ENCODE results near the gene C1D.
"Not testable (repeated sequence)": the region's sequence is repeated elsewhere in the genome, so short reads cannot be mapped to it uniquely, and the experiment has no call there.

Gene C1D

DNA sequence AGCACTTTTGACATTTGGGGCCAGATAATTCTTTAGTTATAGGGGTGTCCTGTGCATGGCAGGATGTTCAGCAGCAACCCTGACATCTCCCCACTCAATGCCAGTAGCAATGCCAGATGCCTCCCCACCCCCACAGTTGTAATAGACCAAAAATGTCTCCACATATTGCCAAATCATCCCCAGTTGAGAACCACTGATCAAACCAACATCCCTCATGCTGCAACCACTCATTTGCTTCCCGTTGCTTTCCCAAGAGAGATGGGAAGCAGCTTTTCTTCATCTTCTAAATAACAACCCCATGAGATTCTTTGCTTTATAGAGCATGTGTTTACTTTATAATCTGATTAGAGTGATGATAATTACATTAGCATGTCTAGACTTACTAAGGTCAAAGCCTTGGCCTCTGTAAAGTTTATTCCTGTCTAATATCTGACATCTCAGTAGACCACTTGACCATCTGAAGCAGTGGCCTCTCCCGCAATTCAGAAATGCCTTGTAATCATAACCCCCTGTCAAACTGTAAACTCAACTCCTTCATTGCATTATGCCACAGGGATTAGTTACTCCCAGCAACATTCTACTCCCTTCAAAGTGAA, 28.7 kb upstream of the C1D start:
- no peak for DNase-seq (ENCODE audit: extremely low spot score)
- ChIA-PET POLR2A (no interaction called here), CTCF (interaction anchor here (1.4 kb wide), 1 partner anchor 30 kb away, joined by 5 read pairs; no protein-coding TSS in a partner anchor)
- TF ChIP-seq, protein P1, sequence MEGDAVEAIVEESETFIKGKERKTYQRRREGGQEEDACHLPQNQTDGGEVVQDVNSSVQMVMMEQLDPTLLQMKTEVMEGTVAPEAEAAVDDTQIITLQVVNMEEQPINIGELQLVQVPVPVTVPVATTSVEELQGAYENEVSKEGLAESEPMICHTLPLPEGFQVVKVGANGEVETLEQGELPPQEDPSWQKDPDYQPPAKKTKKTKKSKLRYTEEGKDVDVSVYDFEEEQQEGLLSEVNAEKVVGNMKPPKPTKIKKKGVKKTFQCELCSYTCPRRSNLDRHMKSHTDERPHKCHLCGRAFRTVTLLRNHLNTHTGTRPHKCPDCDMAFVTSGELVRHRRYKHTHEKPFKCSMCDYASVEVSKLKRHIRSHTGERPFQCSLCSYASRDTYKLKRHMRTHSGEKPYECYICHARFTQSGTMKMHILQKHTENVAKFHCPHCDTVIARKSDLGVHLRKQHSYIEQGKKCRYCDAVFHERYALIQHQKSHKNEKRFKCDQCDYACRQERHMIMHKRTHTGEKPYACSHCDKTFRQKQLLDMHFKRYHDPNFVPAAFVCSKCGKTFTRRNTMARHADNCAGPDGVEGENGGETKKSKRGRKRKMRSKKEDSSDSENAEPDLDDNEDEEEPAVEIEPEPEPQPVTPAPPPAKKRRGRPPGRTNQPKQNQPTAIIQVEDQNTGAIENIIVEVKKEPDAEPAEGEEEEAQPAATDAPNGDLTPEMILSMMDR (IDR thresholded peaks at IDR 0.05; ENCODE audit: control extremely low read depth, extremely low read depth, low read depth, missing control alignments): no peak

GRCh38 chr2:68089961-68090360, 27.2 kb upstream of the C1D start:
- TF ChIP-seq, protein P1 (IDR thresholded peaks at IDR 0.05; ENCODE audit: control extremely low read depth, extremely low read depth, low read depth, missing control alignments): no peak
- no peak for DNase-seq (ENCODE audit: extremely low spot score)
- POLR2A ChIA-PET: no interaction called here
- CTCF ChIA-PET: interaction anchor here (1.1 to 1.4 kb wide), 4 partner anchors 16 to 67 kb away, joined by 3 to 5 read pairs (median 4); no protein-coding TSS in a partner anchor

GRCh38 chr2:68088940-68089339, 26.1 kb upstream of the C1D start:
- ChIA-PET CTCF (interaction anchor here (1.1 to 1.4 kb wide), 2 partner anchors 14 to 19 kb away, joined by 3 to 5 read pairs; no protein-coding TSS in a partner anchor), POLR2A (interaction anchor here (0.6 kb wide), 1 partner anchor 1270 kb away, joined by 11 read pairs; no protein-coding TSS in a partner anchor)
- TF ChIP-seq, protein P1 (IDR thresholded peaks at IDR 0.05; ENCODE audit: control extremely low read depth, extremely low read depth, low read depth, missing control alignments): no peak
- no peak for DNase-seq (ENCODE audit: extremely low spot score)

DNA sequence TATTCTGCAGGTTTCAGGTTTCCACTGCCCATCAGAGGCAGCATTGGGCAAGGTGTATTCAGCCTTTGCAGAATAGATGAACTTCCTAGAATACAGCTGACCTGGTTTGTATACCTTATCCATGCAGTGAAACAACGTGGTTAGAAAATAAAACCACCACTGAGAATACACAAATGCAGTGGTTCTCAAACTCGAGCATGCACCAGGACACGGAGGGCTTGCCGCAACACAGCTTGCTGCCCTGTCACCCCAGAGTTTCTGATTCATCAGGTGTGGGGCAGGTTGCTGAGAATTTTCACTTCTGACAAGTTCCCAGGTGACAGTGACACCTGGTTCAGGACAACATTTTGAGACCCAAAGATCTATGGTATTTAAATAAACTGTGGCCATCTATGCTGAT, 23.4 kb upstream of the C1D start:
- POLR2A ChIA-PET: no interaction called here
- TF ChIP-seq, protein P1 (IDR thresholded peaks at IDR 0.05; ENCODE audit: control extremely low read depth, extremely low read depth, low read depth, missing control alignments): no peak
- CTCF ChIA-PET: interaction anchor here (0.9 to 2.6 kb wide), 6 partner anchors 10 to 55 kb away, joined by 3 to 10 read pairs (median 4); no protein-coding TSS in a partner anchor
- no peak for DNase-seq (ENCODE audit: extremely low spot score)

DNA sequence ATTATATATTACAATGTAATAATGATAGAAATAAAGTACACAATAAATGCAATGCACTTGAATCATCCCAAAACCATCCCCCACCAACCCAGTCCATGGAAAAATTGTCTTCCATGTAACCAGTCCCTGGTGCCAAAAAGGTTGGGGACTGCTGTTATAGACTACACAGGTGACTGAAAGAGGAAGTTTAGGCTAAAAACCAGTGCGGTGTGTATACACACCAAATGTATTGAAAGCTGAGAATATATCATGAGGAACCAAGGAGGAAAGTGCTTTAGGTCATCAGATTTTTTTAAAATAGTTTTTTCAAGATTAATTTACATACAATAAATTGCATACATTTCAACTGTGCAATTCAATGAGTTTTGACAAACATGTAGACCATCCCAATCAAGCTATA, 20.5 kb upstream of the C1D start:
- TF ChIP-seq, protein P1 (IDR thresholded peaks at IDR 0.05; ENCODE audit: control extremely low read depth, extremely low read depth, low read depth, missing control alignments): no peak
- ChIA-PET POLR2A (no interaction called here), CTCF (interaction anchor here (2.2 kb wide), 1 partner anchor 39 kb away, joined by 7 read pairs; no protein-coding TSS in a partner anchor)
- no peak for DNase-seq (ENCODE audit: extremely low spot score)

DNA sequence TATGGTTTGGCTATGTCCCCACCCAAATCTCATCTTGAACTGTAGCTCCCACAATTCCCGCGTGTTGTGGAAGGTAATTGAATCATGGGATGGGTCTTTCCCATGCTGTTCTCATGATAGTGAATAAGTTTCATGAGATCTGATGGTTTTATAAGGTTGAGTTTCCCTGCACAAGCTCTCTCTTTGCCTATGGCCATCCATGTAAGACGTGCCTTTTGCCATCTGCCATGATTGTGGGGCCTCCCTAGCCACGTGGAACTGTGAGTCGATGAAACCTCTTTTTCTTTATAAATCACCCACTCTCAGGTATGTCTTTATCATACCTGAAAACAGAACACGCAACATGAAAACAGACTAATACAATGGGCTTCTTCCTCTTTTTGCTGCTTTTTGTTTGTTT, 11.2 kb upstream of the C1D start:
- ChIA-PET POLR2A (no interaction called here), CTCF (interaction anchor here (0.9 to 1.1 kb wide), 2 partner anchors 11 to 16 kb away, joined by 3 read pairs; no protein-coding TSS in a partner anchor)
- no peak for DNase-seq (ENCODE audit: extremely low spot score)
- TF ChIP-seq, protein P1 (IDR thresholded peaks at IDR 0.05; ENCODE audit: control extremely low read depth, extremely low read depth, low read depth, missing control alignments): no peak

GRCh38 chr2:68063797-68064646, 1.2 kb upstream of the C1D start:
- CTCF ChIA-PET: interaction anchor here (1.2 to 2.2 kb wide), 3 partner anchors 10 to 59 kb away, joined by 3 to 6 read pairs (median 5); no protein-coding TSS in a partner anchor

More at GRCh38 chr2:68063797-68064646, 1.2 kb upstream of the C1D start:
- DNase-seq (ENCODE audit: extremely low spot score); POLR2A ChIA-PET: not testable (repeated sequence)

All from GM10248 (cell line).